HCT116 (cell line): Measurements from ENCODE around the gene EIF4G3. TPM values are rescaled to one million over a fixed set of nuclear protein-coding genes. Genes with fewer than 3 reads are reported as not detected.

Experiments used
- ATAC-seq: fragments of 200-7000 bp; cut with Tn5 transposase; 2 replicates; pipeline ENCODE4 v1.9.1; 2020; ENCODE audit warnings: mild to moderate bottlenecking, moderate library complexity
- BruUV-seq: library from RNA; stranded (reverse); fragments of 400-500 nt; replicated peaks from 2 replicates; lab custom pipeline; 2021; lab: Mats Ljungman, UMichigan
- CTCF ChIA-PET: fragments of 300-600 bp; sonication (Branson Sonifier 250); formaldehyde crosslinking; loops from one replicate; lab custom pipeline; 2021; ENCODE audit warnings: antibody characterized with exemption; lab: Charles Lee
- POLR2A ChIA-PET: fragments of 300-600, 350-600 bp; sonication (Branson Sonifier 250); formaldehyde crosslinking; loops from one replicate; lab custom pipeline; 2021; ENCODE audit warnings: antibody characterized with exemption; lab: Charles Lee
- RAD21 ChIA-PET, 2 experiments: fragments of 300-600 bp; sonication (Branson Sonifier 250); formaldehyde crosslinking; loops; one replicate each; lab custom pipeline; 2023; ENCODE audit warnings: low total read pairs in 2 of 2; ENCODE audit not compliant: uncharacterized antibody in 2 of 2, unreplicated experiment in 2 of 2, low non-redundant PET in 1 of 2; lab: Charles Lee
- DNase-seq: peaks from one replicate; pipeline ENCODE4 v3.0.0-alpha.2; 2010; ENCODE audit warnings: low read depth, low spot score
- H2AFZ ChIP-seq: fragments of 200-600 bp; shearing (Covaris generic), sonication (generic); 2 replicates; pipeline ENCODE4 v1.6.1; 2017; ENCODE audit warnings: low read depth, mixed run types, mixed read lengths, antibody characterized with exemption, low read length; ENCODE audit not compliant: poor library complexity, severe bottlenecking
- H3K27ac ChIP-seq: 2 replicates; pipeline ENCODE4 v1.5.1; 2012; ENCODE audit warnings: low read depth, low read length
- H3K27me3 ChIP-seq: fragments of 200-600 bp; sonication (generic); 2 replicates; pipeline ENCODE4 v1.6.1; 2016; ENCODE audit warnings: mixed run types, low read length, mixed read lengths; ENCODE audit not compliant: insufficient read depth
- H3K36me3 ChIP-seq, 2 experiments: fragments of 200-500 bp in 1 of 2; fragments of 200-600 bp in 1 of 2; sonication (Bioruptor generic) in 1 of 2; sonication (generic) in 1 of 2; 2 replicates each; pipeline versions ENCODE4 v1.5.1 to v1.6.1; 2014 to 2016; ENCODE audit warnings: low read length in 2 of 2, inconsistent platforms in 1 of 2, mixed read lengths in 1 of 2, mixed run types in 1 of 2; ENCODE audit not compliant: insufficient read depth in 2 of 2, control insufficient read depth in 1 of 2
- H3K4me1 ChIP-seq, 2 experiments: fragments of 200-600 bp in 1 of 2; sonication (generic) in 1 of 2; 2 replicates each; pipeline versions ENCODE4 v1.5.1 to v1.6.1; 2012 to 2017; ENCODE audit warnings: low read length in 2 of 2, inconsistent platforms in 1 of 2, mild to moderate bottlenecking in 1 of 2, mixed read lengths in 1 of 2, mixed run types in 1 of 2, moderate library complexity in 1 of 2; ENCODE audit not compliant: insufficient read depth in 2 of 2, control insufficient read depth in 1 of 2
- H3K4me2 ChIP-seq: fragments of 200-600 bp; sonication (generic); 2 replicates; pipeline ENCODE4 v1.6.1; 2017; ENCODE audit warnings: mixed run types, low read length, mixed read lengths
- H3K4me3 ChIP-seq, 2 experiments: fragments of 200-600 bp in 1 of 2; sonication (generic) in 1 of 2; replicated peaks in 1 of 2; 2 replicates each; pipeline ENCODE4 v1.5.1; 2011 to 2016; ENCODE audit warnings: low read length in 2 of 2, control low read depth in 1 of 2, low read depth in 1 of 2, mild to moderate bottlenecking in 1 of 2, mixed read lengths in 1 of 2, mixed run types in 1 of 2
- H3K79me2 ChIP-seq: fragments of 200-600 bp; sonication (generic); 2 replicates; pipeline ENCODE4 v1.6.1; 2017; ENCODE audit warnings: mild to moderate bottlenecking, mixed run types, low read length, moderate library complexity, mixed read lengths; ENCODE audit not compliant: insufficient read depth
- H3K9ac ChIP-seq: fragments of 200-600 bp; sonication (generic); 2 replicates; pipeline ENCODE4 v1.6.1; 2016; ENCODE audit warnings: low read length, mixed read lengths
- H3K9me2 ChIP-seq: fragments of 200-600 bp; sonication (generic), shearing (Covaris generic); 2 replicates; pipeline ENCODE4 v1.6.1; 2017; ENCODE audit warnings: mixed run types, mild to moderate bottlenecking, moderate library complexity; ENCODE audit not compliant: insufficient read depth
- H3K9me3 ChIP-seq, 2 experiments: fragments of 200-500 bp in 1 of 2; fragments of 200-600 bp in 1 of 2; sonication (Bioruptor generic) in 1 of 2; sonication (generic) in 1 of 2; 2 replicates each; pipeline ENCODE4 v1.6.1; 2014 to 2017; ENCODE audit warnings: low read length in 2 of 2, mixed read lengths in 2 of 2, inconsistent platforms in 1 of 2, low read depth in 1 of 2, mild to moderate bottlenecking in 1 of 2, mixed run types in 1 of 2, moderate library complexity in 1 of 2; ENCODE audit not compliant: control insufficient read depth in 1 of 2, insufficient read depth in 1 of 2
- H4K20me1 ChIP-seq: fragments of 200-600 bp; sonication (generic), shearing (Covaris generic); 2 replicates; pipeline ENCODE4 v1.6.1; 2017; ENCODE audit warnings: mixed run types, mild to moderate bottlenecking, moderate library complexity; ENCODE audit not compliant: insufficient read depth
- ATF3 ChIP-seq: IDR thresholded peaks from 2 replicates; pipeline ENCODE4 v1.6.1; 2012
- CBX3 ChIP-seq: IDR thresholded peaks from 2 replicates; pipeline ENCODE4 v1.6.1; 2012; ENCODE audit warnings: low read depth
- CEBPB ChIP-seq: IDR thresholded peaks from 2 replicates; pipeline ENCODE4 v1.6.1; 2012; ENCODE audit warnings: low read depth
- CTCF ChIP-seq, 3 experiments: fragments of 200-600 bp in 1 of 3; sonication (generic) in 1 of 3; IDR thresholded peaks in 2 of 3; conservative IDR thresholded peaks in 1 of 3; 2 replicates each; pipeline ENCODE4 v1.5.1; 2012 to 2017; ENCODE audit warnings: low read depth in 2 of 3, low read length in 2 of 3, antibody characterized with exemption in 1 of 3, borderline replicate concordance in 1 of 3, control low read depth in 1 of 3, mild to moderate bottlenecking in 1 of 3, mixed read lengths in 1 of 3, mixed run types in 1 of 3, moderate library complexity in 1 of 3; ENCODE audit not compliant: insufficient read depth in 1 of 3
- EZH2 ChIP-seq: fragments of 200-600 bp; sonication (generic); IDR thresholded peaks from 2 replicates; pipeline ENCODE4 v1.6.1; 2017; ENCODE audit warnings: antibody characterized with exemption, mixed run types
- EZH2phosphoT487 ChIP-seq: fragments of 200-600 bp; IDR thresholded peaks from 2 replicates; pipeline ENCODE4 v1.6.1; 2018; ENCODE audit warnings: antibody characterized with exemption, borderline replicate concordance
- JUND ChIP-seq: IDR thresholded peaks from 2 replicates; pipeline ENCODE4 v1.6.1; 2012
- MAX ChIP-seq: IDR thresholded peaks from 2 replicates; pipeline ENCODE4 v1.6.1; 2012
- POLR2AphosphoS5 ChIP-seq: IDR thresholded peaks from 2 replicates; pipeline ENCODE4 v1.6.1; 2011; ENCODE audit warnings: mild to moderate bottlenecking, low read depth, low read length, moderate library complexity
- RAD21 ChIP-seq: IDR thresholded peaks from 2 replicates; pipeline ENCODE4 v1.6.1; 2012; ENCODE audit warnings: low read depth, mild to moderate bottlenecking
- REST ChIP-seq: IDR thresholded peaks from 2 replicates; pipeline ENCODE4 v1.6.1; 2012; ENCODE audit warnings: low read depth
- SP1 ChIP-seq: IDR thresholded peaks from 2 replicates; pipeline ENCODE4 v1.6.1; 2012; ENCODE audit warnings: low read depth
- SRF ChIP-seq: IDR thresholded peaks from 2 replicates; pipeline ENCODE4 v1.6.1; 2012; ENCODE audit warnings: low read depth
- YY1 ChIP-seq: IDR thresholded peaks from 2 replicates; pipeline ENCODE4 v1.6.1; 2011; ENCODE audit warnings: low read length, low read depth, moderate library complexity, mild to moderate bottlenecking; ENCODE audit not compliant: insufficient replicate concordance; ENCODE audit errors: extremely low read depth
- ZBTB33 ChIP-seq: IDR thresholded peaks from 2 replicates; pipeline ENCODE4 v1.6.1; 2011; ENCODE audit warnings: mild to moderate bottlenecking, low read length, moderate library complexity; ENCODE audit not compliant: insufficient replicate concordance; ENCODE audit errors: extremely low read depth
- ZFX ChIP-seq: fragments of 450-650 bp; IDR thresholded peaks from 2 replicates; pipeline ENCODE4 v1.6.1; 2017
- ZNF274 ChIP-seq: fragments of 200-500 bp; sonication (Bioruptor generic); IDR thresholded peaks from 2 replicates; pipeline ENCODE4 v1.6.1; 2014; ENCODE audit warnings: mild to moderate bottlenecking, low read depth, low read length, inconsistent platforms
- intact Hi-C: fragments of 100-400 bp; cut with micrococcal nuclease; formaldehyde crosslinking; loops from 2 replicates; pipeline ENCODE4 v1.10.0; 2022
- total RNA-seq: library from RNA; stranded (reverse); gene quantifications from one replicate; pipeline ENCODE4 v1.2.1, GENCODE V29; 2021; ENCODE audit not compliant: unreplicated experiment

EIF4G3 gene
- total RNA-seq, 1 experiment from 2014 or later: 40.1 TPM

- TF ChIP-seq CBX3: no peak
- TF ChIP-seq RAD21: no peak
- no peak for TF ChIP-seq SRF
Measured at GRCh38 chr1:20834192-20834591, 342.5 kb downstream of the EIF4G3 start (continued).

- Histone ChIP-seq H3K4me1 (no peaks in the 10 kb centered on the region), H4K20me1 (no peaks in the 10 kb centered on the region; the same call in 1 of the 2 replicates), H3K4me2 (no peak overlapping the region), H3K9me3 (no peaks in the 10 kb centered on the region), H2AFZ (no peak overlapping the region), H3K4me3 (no peak overlapping the region), H3K9me2 (no peaks in the 10 kb centered on the region), H3K79me2 (no peaks in the 10 kb centered on the region), H3K27me3 (no peaks in the 10 kb centered on the region), H3K27ac (no peak overlapping the region), H3K36me3 (no peaks in the 10 kb centered on the region), H3K9ac (no peak overlapping the region)
- DNase-seq: no peak
- ChIA-PET POLR2A (no interaction called here), CTCF (interaction anchor here (0.9 kb wide), 1 partner anchor 134 kb away, joined by 3 read pairs; no protein-coding TSS in a partner anchor), RAD21 (no interaction called here)
- TF ChIP-seq EZH2 (no peak), ZNF274 (no peak), ATF3 (no peak), EZH2phosphoT487 (no peak), SP1 (no peak), ZBTB33 (no peak), SRF (no peak), POLR2AphosphoS5 (no peak), CTCF (IDR thresholded peaks at IDR 0.05 in 2 of 3, conservative IDR thresholded peaks at IDR 0.05 in 1 of 3; ENCODE audit: borderline replicate concordance in 1 of 3, insufficient read depth in 1 of 3, low read depth in 2 of 3, low read length in 2 of 3) (no peak), RAD21 (no peak), JUND (no peak), MAX (no peak), ZFX (no peak), REST (no peak), YY1 (no peak), CEBPB (no peak)
- BruUV-seq: no TSS peak
- intact Hi-C loops: no loop called here
- no peak for ATAC-seq
Measured at GRCh38 chr1:20830378-20830777, 346.3 kb downstream of the EIF4G3 start.
